HEK293 (cell line): ENCODE data around the gene RAE1.

Source experiments
- CTCF ChIA-PET: fragments of 350-600 bp; formaldehyde crosslinking; extraction: SDS; loops from one replicate; lab custom pipeline; 2021; ENCODE audit warnings: antibody characterized with exemption; lab: Yijun Ruan, JAX
- POLR2A ChIA-PET: fragments of 300-600 bp; formaldehyde crosslinking; extraction: SDS; loops from one replicate; lab custom pipeline; 2020; ENCODE audit warnings: antibody characterized with exemption, inconsistent platforms; lab: Yijun Ruan, JAX
- H3K27ac ChIP-seq: fragments of 200-500 bp; sonication (Bioruptor generic); 2 replicates; pipeline ENCODE4 v1.5.1; 2014; ENCODE audit warnings: low read depth, low read length, control low read depth, inconsistent platforms; ENCODE audit errors: extremely low read depth
- H3K36me3 ChIP-seq, 2 experiments: fragments of 200-500 bp in 1 of 2; sonication (Bioruptor generic) in 1 of 2; 1 replicate in 1 of 2; 2 replicates in 1 of 2; pipeline ENCODE4 v1.5.1; 2014 to 2017; ENCODE audit warnings: inconsistent platforms in 2 of 2, low read length in 2 of 2; ENCODE audit not compliant: control insufficient read depth in 2 of 2, insufficient read depth in 1 of 2
- H3K4me1 ChIP-seq: fragments of 200-500 bp; sonication (Bioruptor generic); 2 replicates; pipeline ENCODE4 v1.5.1; 2014; ENCODE audit warnings: mild to moderate bottlenecking, low read length, inconsistent platforms; ENCODE audit not compliant: control insufficient read depth, insufficient read depth
- H3K4me3 ChIP-seq: 2 replicates; pipeline ENCODE4 v1.5.1; 2011; ENCODE audit warnings: low read depth, mild to moderate bottlenecking, control low read depth, low read length, moderate library complexity
- H3K9me3 ChIP-seq: fragments of 200-500 bp; sonication (Bioruptor generic); 2 replicates; pipeline ENCODE4 v1.5.1; 2014; ENCODE audit warnings: low read depth, low read length, inconsistent platforms; ENCODE audit not compliant: control insufficient read depth, insufficient read depth
- GLIS2 ChIP-seq: fragments of 450-650 bp; formaldehyde crosslinking; IDR thresholded peaks from 2 replicates; pipeline ENCODE4 v1.5.1; 2016; ENCODE audit warnings: missing biosample characterization, missing genetic modification characterization
- MZF1 ChIP-seq: fragments of 450-650 bp; formaldehyde crosslinking; IDR thresholded peaks from 2 replicates; pipeline ENCODE4 v1.5.1; 2017; ENCODE audit warnings: missing biosample characterization, missing genetic modification characterization, borderline replicate concordance
- TRIM28 ChIP-seq: IDR thresholded peaks from 2 replicates; pipeline ENCODE4 v1.6.1; 2011; ENCODE audit warnings: low read length, control low read depth, borderline replicate concordance
- ZBTB26 ChIP-seq: fragments of 450-650 bp; formaldehyde crosslinking; optimal IDR thresholded peaks from 2 replicates; pipeline ENCODE3; 2016; ENCODE audit warnings: missing biosample characterization, mild to moderate bottlenecking, missing genetic modification characterization
- ZNF132 ChIP-seq: fragments of 450-650 bp; formaldehyde crosslinking; IDR thresholded peaks from 2 replicates; pipeline ENCODE4 v1.5.1; 2017; ENCODE audit warnings: missing biosample characterization, missing genetic modification characterization, borderline replicate concordance
- ZNF133 ChIP-seq: fragments of 450-650 bp; formaldehyde crosslinking; IDR thresholded peaks from 2 replicates; pipeline ENCODE4 v1.5.1; 2016; ENCODE audit warnings: missing biosample characterization, missing genetic modification characterization
- ZNF146 ChIP-seq: fragments of 450-650 bp; formaldehyde crosslinking; IDR thresholded peaks from 2 replicates; pipeline ENCODE4 v1.5.1; 2016; ENCODE audit warnings: missing biosample characterization, missing genetic modification characterization
- ZNF2 ChIP-seq: fragments of 450-650 bp; formaldehyde crosslinking; IDR thresholded peaks from 2 replicates; pipeline ENCODE4 v1.5.1; 2016; ENCODE audit warnings: missing biosample characterization, missing genetic modification characterization
- ZNF239 ChIP-seq: fragments of 450-650 bp; formaldehyde crosslinking; IDR thresholded peaks from 2 replicates; pipeline ENCODE4 v1.5.1; 2016; ENCODE audit warnings: missing biosample characterization, missing genetic modification characterization
- ZNF292 ChIP-seq: fragments of 450-650 bp; formaldehyde crosslinking; IDR thresholded peaks from 2 replicates; pipeline ENCODE4 v1.5.1; 2016; ENCODE audit warnings: low read depth, missing biosample characterization, missing genetic modification characterization, borderline replicate concordance
- ZNF426 ChIP-seq: fragments of 450-650 bp; formaldehyde crosslinking; IDR thresholded peaks from 2 replicates; pipeline ENCODE4 v1.5.1; 2017; ENCODE audit warnings: missing biosample characterization, missing genetic modification characterization, mild to moderate bottlenecking, inconsistent platforms, moderate library complexity
- ZNF549 ChIP-seq: fragments of 450-650 bp; IDR thresholded peaks from 2 replicates; pipeline ENCODE4 v1.5.1; 2018; ENCODE audit warnings: missing biosample characterization, missing genetic modification characterization, mild to moderate bottlenecking, inconsistent platforms, moderate library complexity
- ZNF558 ChIP-seq: fragments of 450-650 bp; formaldehyde crosslinking; IDR thresholded peaks from 2 replicates; pipeline ENCODE4 v1.5.1; 2016; ENCODE audit warnings: missing biosample characterization, missing genetic modification characterization
- ZNF639 ChIP-seq: fragments of 450-650 bp; formaldehyde crosslinking; IDR thresholded peaks from 2 replicates; pipeline ENCODE4 v1.5.1; 2016; ENCODE audit warnings: missing biosample characterization, missing genetic modification characterization
- ZNF645 ChIP-seq: fragments of 450-650 bp; formaldehyde crosslinking; IDR thresholded peaks from 2 replicates; pipeline ENCODE4; 2016; ENCODE audit warnings: missing biosample characterization, missing genetic modification characterization
- ZNF654 ChIP-seq: fragments of 450-650 bp; formaldehyde crosslinking; IDR thresholded peaks from 2 replicates; pipeline ENCODE4 v1.5.1; 2016; ENCODE audit warnings: low read depth, missing biosample characterization, missing genetic modification characterization
- ZSCAN5A ChIP-seq: fragments of 450-650 bp; formaldehyde crosslinking; IDR thresholded peaks from 2 replicates; pipeline ENCODE4 v1.5.1; 2016; ENCODE audit warnings: missing biosample characterization, missing genetic modification characterization

The RAE1 gene

GRCh38 chr20:57310821-57311514 is 40.1 kb upstream of the RAE1 start:
- Histone ChIP-seq H3K27ac (no peak overlapping the region), H3K4me1 (no peaks in the 10 kb centered on the region), H3K9me3 (no peaks in the 10 kb centered on the region), H3K4me3 (no peak overlapping the region), H3K36me3 (no peaks in the 10 kb centered on the region)
- no peak for TF ChIP-seq ZNF239 (tag by site-specific recombination)
- ChIA-PET CTCF (interaction anchor here (0.6 to 0.7 kb wide), 2 partner anchors 138 to 229 kb away, joined by 3 to 4 read pairs; no protein-coding TSS in a partner anchor), POLR2A (no interaction called here)

- Histone ChIP-seq H3K36me3 (no peaks in the 10 kb centered on the region), H3K27ac (no peak overlapping the region), H3K4me1 (no peaks in the 10 kb centered on the region), H3K4me3 (no peak overlapping the region), H3K9me3 (no peaks in the 10 kb centered on the region)
- TF ChIP-seq TRIM28: no peak
- TF ChIP-seq ZNF654 (tag by site-specific recombination): no peak
- no peak for TF ChIP-seq ZNF549
- TF ChIP-seq ZNF639 (tag by site-specific recombination): no peak
- TF ChIP-seq ZNF426 (tag by site-specific recombination): no peak
- no peak for TF ChIP-seq GLIS2 (tag by site-specific recombination)
- TF ChIP-seq ZBTB26 (tag by site-specific recombination): no peak
- no peak for TF ChIP-seq ZNF146 (tag by site-specific recombination)
- TF ChIP-seq ZNF292: no peak
- no peak for TF ChIP-seq ZNF558
- no peak for TF ChIP-seq ZSCAN5A (tag by site-specific recombination)
- no peak for TF ChIP-seq ZNF132
- no peak for TF ChIP-seq ZNF2 (tag by site-specific recombination)
- no peak for TF ChIP-seq MZF1 (tag by site-specific recombination)
- POLR2A ChIA-PET: no interaction called here
- CTCF ChIA-PET: no interaction called here
Observed at GRCh38 chr20:57312138-57312537, 38.9 kb upstream of the RAE1 start.

GRCh38 chr20:57313230-57313629 is 37.8 kb upstream of the RAE1 start:
- 0 out of 2 replicates have a peak, but pooled peaks have one; percentile 17 for TF ChIP-seq ZNF133 (tag by site-specific recombination)
- no peak for TF ChIP-seq ZNF645 (tag by site-specific recombination)
- no peaks in the 10 kb centered on the region for H3K36me3 ChIP-seq
- POLR2A ChIA-PET: no interaction called here
- no peak overlapping the region for H3K27ac ChIP-seq
- no peaks in the 10 kb centered on the region for H3K9me3 ChIP-seq
- H3K4me3 ChIP-seq: no peak overlapping the region
- CTCF ChIA-PET: interaction anchor here (0.6 kb wide), 1 partner anchor 355 kb away, joined by 3 read pairs; no protein-coding TSS in a partner anchor
- H3K4me1 ChIP-seq: no peaks in the 10 kb centered on the region
